ENCODE data around the gene SP100.
A peak's percentile ranks its signal among the peaks of the same experiment; 100 is the strongest.
"Not testable (repeated sequence)": the region's sequence is repeated elsewhere in the genome, so short reads cannot be mapped to it uniquely, and the experiment has no call there.

The SP100 gene

DNA sequence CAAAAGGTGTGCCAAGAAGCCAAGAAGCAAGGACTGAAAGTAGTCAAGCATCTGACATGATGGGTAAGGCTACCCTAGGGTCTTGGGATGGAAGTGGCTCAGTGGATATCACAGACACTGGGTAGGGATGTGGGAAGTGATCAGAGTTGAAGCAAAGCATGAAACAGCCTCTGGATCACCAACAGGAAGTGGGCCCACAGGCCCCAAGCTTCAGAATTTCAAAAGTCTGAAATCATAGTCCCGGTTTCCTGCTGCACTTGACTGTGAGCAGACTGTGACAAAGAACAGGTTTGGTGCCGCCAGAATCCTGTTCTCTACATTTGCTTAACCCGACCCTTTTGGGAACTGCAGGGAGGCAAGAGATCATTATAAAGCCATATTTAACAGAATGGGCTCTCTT is 57.4 kb downstream of the SP100 start:
- no peak overlapping the region for H3K4me3 ChIP-seq (ENCODE audit: low read length)
- TF ChIP-seq, protein P1, sequence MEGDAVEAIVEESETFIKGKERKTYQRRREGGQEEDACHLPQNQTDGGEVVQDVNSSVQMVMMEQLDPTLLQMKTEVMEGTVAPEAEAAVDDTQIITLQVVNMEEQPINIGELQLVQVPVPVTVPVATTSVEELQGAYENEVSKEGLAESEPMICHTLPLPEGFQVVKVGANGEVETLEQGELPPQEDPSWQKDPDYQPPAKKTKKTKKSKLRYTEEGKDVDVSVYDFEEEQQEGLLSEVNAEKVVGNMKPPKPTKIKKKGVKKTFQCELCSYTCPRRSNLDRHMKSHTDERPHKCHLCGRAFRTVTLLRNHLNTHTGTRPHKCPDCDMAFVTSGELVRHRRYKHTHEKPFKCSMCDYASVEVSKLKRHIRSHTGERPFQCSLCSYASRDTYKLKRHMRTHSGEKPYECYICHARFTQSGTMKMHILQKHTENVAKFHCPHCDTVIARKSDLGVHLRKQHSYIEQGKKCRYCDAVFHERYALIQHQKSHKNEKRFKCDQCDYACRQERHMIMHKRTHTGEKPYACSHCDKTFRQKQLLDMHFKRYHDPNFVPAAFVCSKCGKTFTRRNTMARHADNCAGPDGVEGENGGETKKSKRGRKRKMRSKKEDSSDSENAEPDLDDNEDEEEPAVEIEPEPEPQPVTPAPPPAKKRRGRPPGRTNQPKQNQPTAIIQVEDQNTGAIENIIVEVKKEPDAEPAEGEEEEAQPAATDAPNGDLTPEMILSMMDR (IDR thresholded peaks at IDR 0.05; ENCODE audit: insufficient read depth, low read depth, low read length, missing control alignments): no peak
- peak; percentile 22 for DNase-seq (ENCODE audit: low read depth)

DNA sequence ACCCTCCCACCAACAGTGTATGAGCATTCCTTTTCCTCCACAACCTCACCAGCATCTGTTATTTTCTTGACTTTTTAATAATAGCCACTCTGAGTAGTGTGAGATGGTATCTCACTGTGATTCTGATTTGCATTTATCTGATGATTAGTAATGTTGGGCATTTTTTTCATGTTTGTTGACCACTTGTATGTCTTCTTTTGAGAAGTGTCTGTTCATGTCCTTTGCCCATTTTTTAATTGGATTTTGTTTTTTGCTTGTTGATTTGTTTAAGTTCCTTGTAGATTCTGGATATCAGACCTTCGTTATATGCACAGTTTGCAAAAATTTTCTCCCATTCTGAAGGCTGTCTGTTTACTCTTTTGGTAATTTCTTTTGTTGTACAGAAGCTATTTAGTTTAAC is 59.1 kb downstream of the SP100 start:
- no peak overlapping the region for H3K4me3 ChIP-seq (ENCODE audit: low read length)
- DNase-seq (ENCODE audit: low read depth): no peak
- TF ChIP-seq, protein P1 (IDR thresholded peaks at IDR 0.05; ENCODE audit: insufficient read depth, low read depth, low read length, missing control alignments): no peak

DNA sequence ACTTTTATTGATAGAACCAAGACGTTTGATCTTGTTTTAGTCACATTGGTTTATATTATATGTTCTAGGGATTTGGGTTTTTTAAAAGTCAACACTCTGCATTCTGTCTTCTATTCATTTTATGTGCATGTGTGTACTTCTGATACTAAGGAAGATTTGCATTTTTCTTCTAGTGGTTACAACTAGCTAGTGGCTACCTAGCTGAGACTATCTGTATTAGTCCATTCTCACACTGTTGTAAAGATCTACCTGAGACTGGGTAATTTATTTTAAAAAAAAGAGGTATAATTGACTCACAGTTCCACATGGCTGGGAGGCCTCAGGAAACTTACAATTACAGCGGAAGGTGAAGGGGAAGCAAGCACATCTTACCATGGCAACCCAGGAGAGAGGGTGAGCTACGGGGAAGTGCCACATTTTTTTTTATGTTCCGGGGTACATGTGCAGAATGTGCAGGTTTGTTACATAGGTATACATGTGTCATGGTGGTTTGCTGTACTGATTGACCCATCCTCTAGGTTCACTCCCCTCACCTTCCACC is 69.9 kb downstream of the SP100 start:
- TF ChIP-seq, protein P1 (IDR thresholded peaks at IDR 0.05; ENCODE audit: insufficient read depth, low read depth, low read length, missing control alignments): no peak
- no peak overlapping the region for H3K4me3 ChIP-seq (ENCODE audit: low read length)
- no peak for DNase-seq (ENCODE audit: low read depth)

DNA sequence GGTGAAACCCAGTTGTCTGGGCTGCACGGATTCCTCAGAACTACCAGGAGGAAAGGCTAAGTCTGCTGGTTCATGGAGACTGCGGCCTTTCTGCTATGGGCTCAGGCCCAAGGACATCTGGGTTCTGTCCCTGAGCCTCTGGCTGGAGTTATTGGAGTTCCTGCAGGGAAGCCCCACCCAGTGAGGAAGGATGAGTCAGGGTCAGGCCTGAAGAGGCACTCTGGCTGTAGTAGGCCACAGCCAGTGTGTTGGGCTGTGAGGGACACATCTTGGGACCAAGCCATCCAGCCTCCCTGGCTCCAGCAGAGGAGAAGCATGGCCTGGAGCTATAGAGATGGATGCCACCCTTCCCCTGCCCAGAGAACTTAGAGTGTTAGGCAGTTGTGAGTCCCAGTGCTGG is 75.2 kb downstream of the SP100 start:
- DNase-seq (ENCODE audit: low read depth); H3K4me3 ChIP-seq (ENCODE audit: low read length): not testable (repeated sequence)

DNA sequence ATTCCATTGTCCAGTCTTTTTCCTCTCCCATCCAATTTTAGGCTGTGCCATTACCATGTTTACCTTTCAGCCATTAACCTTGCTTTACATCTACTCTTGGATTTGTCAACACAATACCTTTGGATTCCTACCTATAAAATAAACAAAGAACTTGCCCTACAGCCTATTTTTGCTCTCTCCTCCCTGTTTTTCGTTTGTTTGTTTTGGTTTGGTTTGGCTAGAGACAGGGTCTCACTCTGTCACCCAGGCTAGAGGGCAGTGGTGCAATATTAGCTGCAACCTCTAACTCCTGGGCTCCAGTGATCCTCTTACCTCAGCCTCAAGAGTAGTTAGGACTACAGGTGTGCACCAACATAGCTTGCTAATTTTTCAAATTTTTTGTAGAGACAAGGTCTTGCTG is 76.1 kb downstream of the SP100 start:
- TF ChIP-seq, protein P1 (IDR thresholded peaks at IDR 0.05; ENCODE audit: insufficient read depth, low read depth, low read length, missing control alignments): no peak
- no peak for DNase-seq (ENCODE audit: low read depth)
- no peak overlapping the region for H3K4me3 ChIP-seq (ENCODE audit: low read length)

DNA sequence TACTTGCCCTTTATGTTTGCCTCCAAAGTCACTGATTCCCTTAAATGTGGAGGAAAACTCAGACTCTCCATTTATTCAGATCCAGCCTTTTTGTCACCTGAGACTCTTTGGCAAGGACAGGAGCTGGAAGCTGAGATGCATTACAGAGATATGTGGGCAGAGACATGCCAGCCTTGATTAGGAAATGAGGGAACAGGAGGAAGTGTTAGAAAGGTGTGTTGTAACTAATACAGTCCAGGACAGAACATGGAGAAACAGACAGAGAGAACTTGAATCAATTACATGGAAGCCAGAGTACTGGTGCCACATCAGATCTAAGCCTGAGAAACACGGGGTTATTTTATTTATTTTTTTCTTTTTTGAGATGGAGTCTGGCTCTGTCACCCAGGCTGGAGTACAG is 79.0 kb downstream of the SP100 start:
- DNase-seq (ENCODE audit: low read depth): no peak
- no peak overlapping the region for H3K4me3 ChIP-seq (ENCODE audit: low read length)
- TF ChIP-seq, protein P1 (IDR thresholded peaks at IDR 0.05; ENCODE audit: insufficient read depth, low read depth, low read length, missing control alignments): no peak

DNA sequence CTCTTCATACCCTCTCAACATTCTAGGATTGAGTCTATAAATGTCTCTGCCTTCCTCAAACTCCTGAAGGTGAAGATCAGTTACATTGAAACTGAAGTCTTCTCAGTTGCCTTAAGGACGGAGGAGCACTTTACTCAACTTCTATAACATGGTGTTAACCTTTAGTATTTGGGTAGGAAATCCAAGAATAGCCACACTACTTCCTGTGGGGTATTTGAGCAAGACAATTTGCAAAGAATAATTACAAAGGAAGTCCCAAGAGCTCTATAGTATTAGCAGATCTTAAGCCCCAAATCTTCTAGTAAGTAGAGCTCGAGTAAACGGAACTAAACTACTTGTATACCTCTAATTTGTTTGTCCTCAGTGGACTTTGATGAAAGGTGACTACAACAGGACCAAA is 80.9 kb downstream of the SP100 start:
- H3K4me3 ChIP-seq (ENCODE audit: low read length): no peak overlapping the region
- TF ChIP-seq, protein P1 (IDR thresholded peaks at IDR 0.05; ENCODE audit: insufficient read depth, low read depth, low read length, missing control alignments): no peak
- no peak for DNase-seq (ENCODE audit: low read depth)
